Liver (tissue), 9 donors: ENCODE results near the gene KRT8. TPM values are rescaled to one million over a fixed set of nuclear protein-coding genes. Genes with fewer than 3 reads are reported as not detected.
A peak's percentile ranks its signal among the peaks of the same experiment; 100 is the strongest.

Experiments
- DNase-seq: peaks from one replicate; pipeline ENCODE4 v3.0.0-alpha.2; 2017; ENCODE audit warnings: low spot score
- H3K27ac ChIP-seq, 2 donors: one replicate each; pipeline ENCODE4 v1.7.0; 2013; ENCODE audit warnings: inconsistent platforms in 2 of 2, low read length in 2 of 2, control low read depth in 1 of 2, low read depth in 1 of 2, mild to moderate bottlenecking in 1 of 2
- H3K27me3 ChIP-seq, 4 donors: one replicate each; pipeline versions ENCODE4 v1.6.1 to v1.7.0; 2013; ENCODE audit warnings: low read length in 3 of 4, inconsistent platforms in 1 of 4, mild to moderate bottlenecking in 1 of 4, moderate library complexity in 1 of 4; ENCODE audit not compliant: control insufficient read depth in 4 of 4, insufficient read depth in 4 of 4
- H3K36me3 ChIP-seq, 4 donors: one replicate each; pipeline versions ENCODE4 v1.6.1 to v1.7.0; 2013; ENCODE audit warnings: low read length in 3 of 4, mild to moderate bottlenecking in 3 of 4, low read depth in 1 of 4, moderate library complexity in 1 of 4; ENCODE audit not compliant: control insufficient read depth in 4 of 4, insufficient read depth in 3 of 4
- H3K4me1 ChIP-seq, 4 donors: one replicate each; pipeline versions ENCODE4 v1.6.1 to v1.7.0; 2013; ENCODE audit warnings: low read length in 3 of 4, mild to moderate bottlenecking in 3 of 4, moderate library complexity in 1 of 4; ENCODE audit not compliant: control insufficient read depth in 4 of 4, insufficient read depth in 4 of 4
- H3K4me3 ChIP-seq, 3 donors: one replicate each; pipeline versions ENCODE4 v1.6.1 to v1.7.0; 2013; ENCODE audit warnings: low read length in 3 of 3, control low read depth in 1 of 3, low read depth in 1 of 3, mild to moderate bottlenecking in 1 of 3
- H3K9ac ChIP-seq, 2 donors: one replicate each; pipeline ENCODE4 v1.7.0; 2013; ENCODE audit warnings: low read length in 2 of 2, mild to moderate bottlenecking in 2 of 2, moderate library complexity in 2 of 2, control low read depth in 1 of 2, low read depth in 1 of 2
- H3K9me3 ChIP-seq, 4 donors: one replicate each; pipeline versions ENCODE4 v1.6.1 to v1.7.0; 2013; ENCODE audit warnings: low read length in 3 of 4; ENCODE audit not compliant: control insufficient read depth in 4 of 4
- ATF3 ChIP-seq: IDR thresholded peaks from 2 replicates; pipeline ENCODE4 v1.6.1; 2016; ENCODE audit warnings: antibody characterized with exemption
- EGR1 ChIP-seq, 2 donors: IDR thresholded peaks; 2 replicates each; pipeline ENCODE4 v1.6.1; 2016 to 2018; ENCODE audit warnings: antibody characterized with exemption in 2 of 2, low read depth in 2 of 2
- FOXA1 ChIP-seq: IDR thresholded peaks from 2 replicates; pipeline ENCODE4 v1.6.1; 2016; ENCODE audit warnings: antibody characterized with exemption
- FOXA2 ChIP-seq: IDR thresholded peaks from 2 replicates; pipeline ENCODE4 v1.6.1; 2016; ENCODE audit warnings: antibody characterized with exemption
- GABPA ChIP-seq, 2 donors: IDR thresholded peaks in 1 of 2; conservative IDR thresholded peaks in 1 of 2; 2 replicates each; pipeline ENCODE4 v1.6.1; 2016; ENCODE audit warnings: antibody characterized with exemption in 2 of 2, mild to moderate bottlenecking in 1 of 2, moderate library complexity in 1 of 2
- HNF4A ChIP-seq, 2 donors: conservative IDR thresholded peaks; 2 replicates each; pipeline ENCODE4 v1.6.1; 2016; ENCODE audit warnings: antibody characterized with exemption in 2 of 2, mild to moderate bottlenecking in 2 of 2
- HNF4G ChIP-seq: IDR thresholded peaks from 2 replicates; pipeline ENCODE4 v1.6.1; 2016; ENCODE audit warnings: antibody characterized with exemption
- JUND ChIP-seq, 2 donors: IDR thresholded peaks; 2 replicates each; pipeline ENCODE4 v1.6.1; 2016; ENCODE audit warnings: antibody characterized with exemption in 2 of 2
- MAX ChIP-seq: IDR thresholded peaks from 2 replicates; pipeline ENCODE4 v1.6.1; 2016; ENCODE audit warnings: antibody characterized with exemption
- NR2F2 ChIP-seq: IDR thresholded peaks from 2 replicates; pipeline ENCODE4 v1.6.1; 2016; ENCODE audit warnings: antibody characterized with exemption
- RAD21 ChIP-seq, 2 donors: IDR thresholded peaks; 2 replicates each; pipeline ENCODE4 v1.6.1; 2016; ENCODE audit warnings: antibody characterized with exemption in 2 of 2, mild to moderate bottlenecking in 2 of 2
- RXRA ChIP-seq, 2 donors: IDR thresholded peaks; 2 replicates each; pipeline ENCODE4 v1.6.1; 2017 to 2018; ENCODE audit warnings: antibody characterized with exemption in 2 of 2, mild to moderate bottlenecking in 1 of 2
- SP1 ChIP-seq: IDR thresholded peaks from 2 replicates; pipeline ENCODE4 v1.6.1; 2018; ENCODE audit warnings: antibody characterized with exemption, mild to moderate bottlenecking
- TAF1 ChIP-seq: conservative IDR thresholded peaks from 2 replicates; pipeline ENCODE4 v1.6.1; 2016; ENCODE audit warnings: antibody characterized with exemption, mild to moderate bottlenecking
- YY1 ChIP-seq: IDR thresholded peaks from 2 replicates; pipeline ENCODE4 v1.6.1; 2016; ENCODE audit warnings: antibody characterized with exemption, mild to moderate bottlenecking
- WGBS: extraction: QIAGEN DNeasy Blood & Tissue Kit; methylation state at CpG from one replicate; pipeline ENCODE4 v1.1.7; 2013; 5-methylcytosine and 5-hydroxymethylcytosine counted together
- polyA plus RNA-seq, 2 donors: library from polyadenylated mRNA; stranded (reverse) in 1 of 2; unstranded in 1 of 2; fragments of 200-250 nt in 1 of 2; fragments of >200 nt in 1 of 2; fragmentation: Nextera tagmentation in 1 of 2; extraction: Ambion mirVana in 1 of 2; gene quantifications; one replicate each; pipeline versions ENCODE4 v1.2.1 to v1.2.3, GENCODE V29; 2013 to 2015
- total RNA-seq, 2 donors: library from RNA; depleted of rRNA; stranded (reverse); fragments of >200 nt; gene quantifications; one replicate each; pipeline ENCODE4 v1.2.3, GENCODE V29; 2014
- TF ChIP-seq, protein P1 (sequence below): IDR thresholded peaks from 2 replicates; pipeline ENCODE4 v1.6.1; 2016; ENCODE audit warnings: antibody characterized with exemption, mild to moderate bottlenecking
- TF ChIP-seq, protein P2 (sequence below): fragments of 150-350 bp; IDR thresholded peaks from 2 replicates; pipeline ENCODE4 v1.5.1; 2017; ENCODE audit warnings: improper control_type of control experiment, low read depth, low read length; ENCODE audit not compliant: missing input control
- TF ChIP-seq, protein P3 (sequence below): IDR thresholded peaks from 2 replicates; pipeline ENCODE4 v1.6.1; 2016; ENCODE audit warnings: antibody characterized with exemption
- donor health status: healthy.
- donor health status: healthy.
- donor health status: healthy.
- donor health status: healthy.
- donor health status: healthy.

KRT8 gene
- total and polyA plus RNA-seq, 4 donors, result 128 to 383 (median 198) TPM

DNA sequence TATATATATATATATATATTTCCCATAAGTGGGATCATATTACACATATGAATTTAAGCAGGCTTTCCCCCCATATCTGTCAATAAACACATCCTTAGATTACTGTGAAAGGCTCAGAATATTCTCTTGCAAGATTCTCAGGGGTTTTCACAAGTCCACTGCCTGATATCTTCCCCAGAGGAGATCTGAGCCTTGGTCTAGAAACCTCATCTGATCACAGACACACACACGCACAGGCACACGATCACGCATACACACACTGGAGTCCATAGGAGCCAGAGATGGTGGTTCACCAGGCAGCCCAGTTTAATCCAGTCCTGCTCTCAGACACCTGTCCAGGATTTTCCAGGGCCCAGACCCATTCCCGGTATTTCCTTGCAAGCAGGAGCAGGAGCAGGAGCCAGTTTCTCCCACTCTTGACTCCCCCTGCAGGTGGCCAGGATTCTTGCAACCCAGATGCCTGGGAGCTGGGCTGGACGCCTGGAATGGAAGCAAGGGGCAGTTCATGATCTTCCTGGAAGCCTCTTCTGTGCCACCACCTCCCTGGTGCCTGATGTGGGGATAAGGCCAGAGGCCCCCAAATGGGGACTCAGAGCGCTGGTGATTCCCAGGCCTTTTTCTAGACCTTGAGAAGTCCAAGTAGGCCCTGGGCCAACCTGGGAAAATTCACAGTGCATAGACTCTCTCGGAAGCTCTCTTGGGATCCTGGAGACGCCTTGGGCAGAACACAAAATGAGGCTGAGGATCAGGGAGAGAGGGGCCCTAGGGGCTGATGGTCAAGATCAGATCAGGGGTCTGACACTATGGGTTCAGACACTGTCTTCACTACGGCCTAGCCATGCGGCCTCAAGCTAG lies 39.6 kb downstream of the KRT8 start:
- peak; percentile 75 for DNase-seq

More for the DNA sequence above, 39.6 kb downstream of the KRT8 start:
- Histone ChIP-seq H3K27me3 (no peaks in the 10 kb centered on the region), H3K36me3 (no peaks in the 10 kb centered on the region), H3K4me1 (no peaks in the 10 kb centered on the region), H3K27ac (no peak overlapping the region), H3K9me3 (no peaks in the 10 kb centered on the region), H3K9ac (no peak overlapping the region), H3K4me3 (no peak overlapping the region)
- 54% methylated on average over 10 of the region's 10 CpGs for WGBS
- no peak for TF ChIP-seq FOXA1
- TF ChIP-seq FOXA2, result no peak
- peak in 1 of 2 donors; percentile 27 for TF ChIP-seq HNF4A (conservative IDR thresholded peaks at IDR 0.05)
- no peak for TF ChIP-seq JUND (IDR thresholded peaks at IDR 0.05)
- no peak for TF ChIP-seq MAX
- TF ChIP-seq EGR1 (IDR thresholded peaks at IDR 0.05; ENCODE audit: low read depth in 2 of 2), result no peak
- TF ChIP-seq NR2F2, result no peak
- TF ChIP-seq HNF4G, result no peak
- peak; percentile 75 to 85 for TF ChIP-seq RAD21 (IDR thresholded peaks at IDR 0.05)
- TF ChIP-seq ATF3, result no peak
- TF ChIP-seq, protein P1, sequence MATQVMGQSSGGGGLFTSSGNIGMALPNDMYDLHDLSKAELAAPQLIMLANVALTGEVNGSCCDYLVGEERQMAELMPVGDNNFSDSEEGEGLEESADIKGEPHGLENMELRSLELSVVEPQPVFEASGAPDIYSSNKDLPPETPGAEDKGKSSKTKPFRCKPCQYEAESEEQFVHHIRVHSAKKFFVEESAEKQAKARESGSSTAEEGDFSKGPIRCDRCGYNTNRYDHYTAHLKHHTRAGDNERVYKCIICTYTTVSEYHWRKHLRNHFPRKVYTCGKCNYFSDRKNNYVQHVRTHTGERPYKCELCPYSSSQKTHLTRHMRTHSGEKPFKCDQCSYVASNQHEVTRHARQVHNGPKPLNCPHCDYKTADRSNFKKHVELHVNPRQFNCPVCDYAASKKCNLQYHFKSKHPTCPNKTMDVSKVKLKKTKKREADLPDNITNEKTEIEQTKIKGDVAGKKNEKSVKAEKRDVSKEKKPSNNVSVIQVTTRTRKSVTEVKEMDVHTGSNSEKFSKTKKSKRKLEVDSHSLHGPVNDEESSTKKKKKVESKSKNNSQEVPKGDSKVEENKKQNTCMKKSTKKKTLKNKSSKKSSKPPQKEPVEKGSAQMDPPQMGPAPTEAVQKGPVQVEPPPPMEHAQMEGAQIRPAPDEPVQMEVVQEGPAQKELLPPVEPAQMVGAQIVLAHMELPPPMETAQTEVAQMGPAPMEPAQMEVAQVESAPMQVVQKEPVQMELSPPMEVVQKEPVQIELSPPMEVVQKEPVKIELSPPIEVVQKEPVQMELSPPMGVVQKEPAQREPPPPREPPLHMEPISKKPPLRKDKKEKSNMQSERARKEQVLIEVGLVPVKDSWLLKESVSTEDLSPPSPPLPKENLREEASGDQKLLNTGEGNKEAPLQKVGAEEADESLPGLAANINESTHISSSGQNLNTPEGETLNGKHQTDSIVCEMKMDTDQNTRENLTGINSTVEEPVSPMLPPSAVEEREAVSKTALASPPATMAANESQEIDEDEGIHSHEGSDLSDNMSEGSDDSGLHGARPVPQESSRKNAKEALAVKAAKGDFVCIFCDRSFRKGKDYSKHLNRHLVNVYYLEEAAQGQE, result no peak
- TF ChIP-seq YY1, result no peak
- TF ChIP-seq TAF1, result no peak
- TF ChIP-seq RXRA (IDR thresholded peaks at IDR 0.05), result no peak
- TF ChIP-seq, protein P2, sequence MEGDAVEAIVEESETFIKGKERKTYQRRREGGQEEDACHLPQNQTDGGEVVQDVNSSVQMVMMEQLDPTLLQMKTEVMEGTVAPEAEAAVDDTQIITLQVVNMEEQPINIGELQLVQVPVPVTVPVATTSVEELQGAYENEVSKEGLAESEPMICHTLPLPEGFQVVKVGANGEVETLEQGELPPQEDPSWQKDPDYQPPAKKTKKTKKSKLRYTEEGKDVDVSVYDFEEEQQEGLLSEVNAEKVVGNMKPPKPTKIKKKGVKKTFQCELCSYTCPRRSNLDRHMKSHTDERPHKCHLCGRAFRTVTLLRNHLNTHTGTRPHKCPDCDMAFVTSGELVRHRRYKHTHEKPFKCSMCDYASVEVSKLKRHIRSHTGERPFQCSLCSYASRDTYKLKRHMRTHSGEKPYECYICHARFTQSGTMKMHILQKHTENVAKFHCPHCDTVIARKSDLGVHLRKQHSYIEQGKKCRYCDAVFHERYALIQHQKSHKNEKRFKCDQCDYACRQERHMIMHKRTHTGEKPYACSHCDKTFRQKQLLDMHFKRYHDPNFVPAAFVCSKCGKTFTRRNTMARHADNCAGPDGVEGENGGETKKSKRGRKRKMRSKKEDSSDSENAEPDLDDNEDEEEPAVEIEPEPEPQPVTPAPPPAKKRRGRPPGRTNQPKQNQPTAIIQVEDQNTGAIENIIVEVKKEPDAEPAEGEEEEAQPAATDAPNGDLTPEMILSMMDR, result peak; percentile 73
- TF ChIP-seq GABPA (IDR thresholded peaks at IDR 0.05 in 1 of 2, conservative IDR thresholded peaks at IDR 0.05 in 1 of 2), result no peak
- TF ChIP-seq SP1, result no peak
- TF ChIP-seq, protein P3, sequence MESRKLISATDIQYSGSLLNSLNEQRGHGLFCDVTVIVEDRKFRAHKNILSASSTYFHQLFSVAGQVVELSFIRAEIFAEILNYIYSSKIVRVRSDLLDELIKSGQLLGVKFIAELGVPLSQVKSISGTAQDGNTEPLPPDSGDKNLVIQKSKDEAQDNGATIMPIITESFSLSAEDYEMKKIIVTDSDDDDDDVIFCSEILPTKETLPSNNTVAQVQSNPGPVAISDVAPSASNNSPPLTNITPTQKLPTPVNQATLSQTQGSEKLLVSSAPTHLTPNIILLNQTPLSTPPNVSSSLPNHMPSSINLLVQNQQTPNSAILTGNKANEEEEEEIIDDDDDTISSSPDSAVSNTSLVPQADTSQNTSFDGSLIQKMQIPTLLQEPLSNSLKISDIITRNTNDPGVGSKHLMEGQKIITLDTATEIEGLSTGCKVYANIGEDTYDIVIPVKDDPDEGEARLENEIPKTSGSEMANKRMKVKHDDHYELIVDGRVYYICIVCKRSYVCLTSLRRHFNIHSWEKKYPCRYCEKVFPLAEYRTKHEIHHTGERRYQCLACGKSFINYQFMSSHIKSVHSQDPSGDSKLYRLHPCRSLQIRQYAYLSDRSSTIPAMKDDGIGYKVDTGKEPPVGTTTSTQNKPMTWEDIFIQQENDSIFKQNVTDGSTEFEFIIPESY, result no peak
